Stimulated activated CD8-positive, alpha-beta memory T cell treated with anti-CD3 and anti-CD28 coated beads, Interleukin-4, amount 100 ng/mL, for 1 hour (primary cell): Measurements from ENCODE around the gene GALNT18.

Experiments
- DNase-seq, 2 donors: peaks; one replicate each; pipeline ENCODE4 v3.0.0-alpha.2; 2020; ENCODE audit warnings: low read depth in 2 of 2, low spot score in 1 of 2

The GALNT18 gene

GRCh38 chr11:11621573-11622339, at the start of gene GALNT18:
GALNT18 (minus strand) TSS chr11:11622005.
- DNase-seq, result peak; percentile 4 to 12

DNA sequence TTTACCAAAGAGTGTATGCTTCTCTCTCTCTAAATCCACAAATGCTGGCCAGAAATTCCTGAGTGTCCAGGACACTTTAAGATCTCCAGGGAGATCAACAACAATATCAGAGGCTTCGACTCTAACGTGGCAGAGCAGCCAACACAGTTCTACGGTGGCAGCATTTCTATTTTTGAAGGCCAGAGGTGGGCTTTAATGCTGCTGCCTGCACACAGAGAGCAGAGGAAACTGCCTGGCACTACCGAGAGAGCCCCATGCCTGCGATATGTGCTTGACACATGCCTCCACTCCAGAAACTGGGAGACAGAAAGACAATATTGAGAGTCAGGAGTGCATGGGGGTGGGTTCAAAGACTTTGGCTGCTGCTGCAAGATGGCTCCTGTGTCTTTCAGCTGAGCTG, 48.8 kb upstream of the GALNT18 start:
- DNase-seq, result no peak

DNA sequence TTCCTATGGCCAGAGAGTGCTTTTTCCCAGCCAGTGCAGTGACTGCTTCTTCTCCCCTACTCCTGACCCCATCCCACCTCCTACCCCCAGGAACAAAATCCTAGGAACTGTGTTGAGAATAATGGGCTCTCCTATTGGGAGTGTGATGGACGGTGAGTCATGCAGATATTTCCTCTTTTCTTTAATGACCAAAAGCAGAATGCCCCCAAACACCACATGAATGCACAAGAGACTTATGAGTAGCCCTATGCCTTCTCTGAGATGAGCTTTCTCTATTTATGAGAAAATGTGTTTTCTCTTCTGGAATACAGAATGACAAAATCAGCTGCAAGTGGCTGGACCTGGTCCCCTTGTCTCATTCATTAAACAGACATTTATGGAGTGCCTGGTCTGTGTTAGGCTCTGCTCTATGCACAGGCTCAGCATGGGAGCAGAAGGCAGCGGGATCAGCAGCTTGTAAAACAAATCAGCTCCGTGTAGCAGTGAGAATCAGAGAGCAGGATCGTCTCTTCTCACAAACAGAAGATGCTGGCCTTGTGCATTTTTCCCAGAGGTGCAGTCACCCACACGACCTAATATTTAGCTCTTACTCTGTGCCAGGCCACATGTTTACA, 47.5 kb upstream of the GALNT18 start:
- no peak for DNase-seq

GRCh38 chr11:11668781-11669180, 47.0 kb upstream of the GALNT18 start:
- DNase-seq, result no peak

DNA sequence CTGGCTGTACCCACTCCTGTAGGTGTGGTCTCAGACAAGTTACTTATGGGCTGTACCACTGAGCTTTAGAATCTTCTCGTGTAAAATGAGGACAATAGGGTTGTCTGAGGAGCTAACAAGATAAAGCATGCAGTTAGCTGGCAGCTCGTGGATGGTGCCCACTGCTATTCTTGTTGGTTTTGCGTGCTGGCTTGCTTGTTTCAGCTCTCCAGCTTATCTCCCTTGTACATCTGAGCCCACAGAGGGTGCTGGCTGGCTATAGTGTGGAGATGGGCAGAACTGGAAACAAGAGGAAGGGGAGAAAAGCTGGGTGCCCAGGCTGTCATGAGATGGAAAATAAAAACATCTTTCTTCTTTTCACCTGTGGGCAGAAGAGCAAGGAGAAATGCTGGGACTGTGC, 46.5 kb upstream of the GALNT18 start:
- DNase-seq, result no peak

DNA sequence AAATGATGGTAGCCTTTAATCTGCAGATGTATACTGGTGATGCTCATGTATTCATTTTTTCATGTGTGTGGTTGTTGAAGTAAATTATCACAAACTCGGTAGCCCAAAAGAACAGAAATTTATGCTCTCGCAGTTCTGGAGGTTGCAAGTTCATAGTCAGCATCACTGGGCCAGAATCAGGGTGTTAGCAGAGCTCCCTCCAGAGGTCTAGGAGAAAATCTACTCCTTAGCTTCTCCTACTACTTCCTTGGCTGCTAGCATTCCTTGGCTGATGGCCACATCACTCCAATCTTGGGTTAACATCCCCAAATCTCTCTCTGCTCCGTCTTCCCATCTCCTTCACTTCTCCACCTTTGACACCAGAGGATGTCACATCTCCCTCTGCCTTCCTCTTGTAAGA, 45.3 kb upstream of the GALNT18 start:
- DNase-seq, result no peak

- no peak for DNase-seq
These were observed 43.6 kb upstream of the GALNT18 start for GRCh38 chr11:11665407-11665806.

DNA sequence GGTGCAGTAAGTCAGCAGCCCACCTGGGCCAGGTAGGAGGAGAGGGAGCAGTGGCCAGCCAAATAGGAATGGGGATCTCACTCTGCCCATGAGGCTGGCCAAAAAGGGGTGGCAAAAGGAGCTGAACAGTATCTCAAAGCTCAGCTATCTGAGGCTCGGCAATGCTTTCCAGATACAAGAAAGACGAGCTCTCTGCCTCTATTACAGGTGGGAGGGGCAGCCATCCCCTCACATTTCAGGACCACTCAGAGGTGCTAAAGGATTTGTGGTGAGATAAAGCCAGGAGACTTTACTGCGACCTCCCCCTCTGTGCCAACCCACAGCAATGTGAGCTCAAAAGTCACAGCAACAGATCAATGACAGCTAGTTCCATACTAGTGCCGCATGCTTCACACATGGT, 42.1 kb upstream of the GALNT18 start:
- no peak for DNase-seq

GRCh38 chr11:11662578-11662977, 40.8 kb upstream of the GALNT18 start:
- DNase-seq, result no peak

- no peak for DNase-seq
These were observed 39.7 kb upstream of the GALNT18 start for GRCh38 chr11:11661326-11662040.

GRCh38 chr11:11660363-11660740, 38.5 kb upstream of the GALNT18 start:
- no peak for DNase-seq

GRCh38 chr11:11659567-11660362, 38.0 kb upstream of the GALNT18 start:
- DNase-seq, result no peak

GRCh38 chr11:11657218-11657955, 35.6 kb upstream of the GALNT18 start:
- no peak for DNase-seq

DNA sequence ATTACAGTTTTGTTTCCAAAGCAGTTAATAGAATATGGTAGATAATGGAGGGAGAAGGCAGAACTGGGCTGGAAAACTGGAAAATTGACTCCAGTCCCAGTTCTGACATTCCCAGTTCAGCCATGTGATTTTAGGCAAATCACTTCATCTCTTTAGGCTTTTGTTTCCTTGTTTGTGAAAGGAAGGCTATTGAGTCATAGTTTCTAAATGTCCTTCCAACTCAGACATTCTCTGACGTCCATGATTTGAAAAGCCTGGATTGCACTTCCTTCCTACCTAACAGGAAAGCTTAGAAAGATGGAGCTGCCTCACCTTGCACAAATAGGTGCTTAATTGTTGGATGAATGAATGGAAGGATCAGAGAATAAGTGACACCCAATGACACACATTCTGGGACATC, 19.8 kb upstream of the GALNT18 start:
- DNase-seq, result no peak

DNA sequence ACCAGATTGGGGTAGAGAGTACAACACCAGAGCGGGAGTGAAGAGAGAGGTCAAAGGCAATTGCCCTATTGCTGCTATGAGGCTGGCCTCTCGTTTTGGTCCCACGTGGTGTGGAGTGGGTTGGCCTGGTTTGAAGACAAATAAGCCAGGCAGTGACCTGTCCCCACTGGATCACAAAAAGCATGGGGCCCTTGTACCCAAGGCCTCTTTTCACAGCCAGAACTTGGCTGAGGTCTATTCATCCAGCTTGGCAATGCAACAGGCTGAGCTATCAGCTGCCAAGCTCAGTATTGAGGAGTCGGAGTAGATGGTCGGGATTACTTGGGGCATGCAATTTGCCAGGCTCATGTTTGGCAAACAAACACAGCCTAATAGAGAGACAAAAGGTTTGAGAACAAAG, 19.2 kb upstream of the GALNT18 start:
- DNase-seq, result no peak

DNA sequence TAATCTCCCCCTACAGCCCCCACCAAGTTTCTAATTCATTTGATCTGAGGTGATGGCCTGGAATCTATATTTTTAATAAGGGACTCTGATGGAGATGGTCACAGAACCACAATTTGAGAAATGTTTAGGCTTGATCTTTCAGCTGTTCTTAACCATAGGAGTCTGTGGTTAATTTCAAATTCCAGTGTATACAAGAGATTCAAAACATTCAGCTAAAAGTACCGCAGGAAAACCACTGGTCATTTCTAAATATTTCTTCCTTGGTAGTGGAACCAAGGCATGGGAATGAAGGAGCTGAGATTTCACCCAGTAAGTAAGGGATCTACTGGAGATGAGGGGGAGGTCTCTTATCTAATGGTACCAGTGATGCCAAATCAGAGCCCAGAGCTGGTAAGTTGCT, 18.3 kb upstream of the GALNT18 start:
- DNase-seq, result no peak

GRCh38 chr11:11636671-11637070, 14.9 kb upstream of the GALNT18 start:
- DNase-seq, result no peak

GRCh38 chr11:11635443-11635842, 13.6 kb upstream of the GALNT18 start:
- no peak for DNase-seq

GRCh38 chr11:11629368-11629767, 7.6 kb upstream of the GALNT18 start:
- no peak for DNase-seq

GRCh38 chr11:11628651-11629050, 6.8 kb upstream of the GALNT18 start:
- no peak for DNase-seq

- no peak for DNase-seq
These were observed 4.3 kb upstream of the GALNT18 start for GRCh38 chr11:11626128-11626527.
